Brain microvascular endothelial cell (primary cell): ENCODE data around the gene ZC3H8.

Experiments used
- DNase-seq: peaks from one replicate; pipeline ENCODE4 v3.0.0-alpha.2; 2020
- H3K27ac ChIP-seq: fragments of 250-450 bp; sonication (Bioruptor Pico); 2 replicates; pipeline ENCODE4 v1.5.1; 2020; ENCODE audit warnings: mild to moderate bottlenecking, moderate library complexity
- H3K27me3 ChIP-seq: fragments of 250-450 bp; sonication (Bioruptor Pico); replicated peaks from 2 replicates; pipeline ENCODE4 v1.5.1; 2020; ENCODE audit warnings: mild to moderate bottlenecking
- H3K36me3 ChIP-seq: fragments of 250-450 bp; sonication (Bioruptor Pico); replicated peaks from 2 replicates; pipeline ENCODE4 v1.5.1; 2020; ENCODE audit warnings: mild to moderate bottlenecking
- H3K4me3 ChIP-seq: 2 replicates; pipeline ENCODE4 v1.5.1; 2011; ENCODE audit warnings: low read depth, mild to moderate bottlenecking, control low read depth, low read length, moderate library complexity
- in situ Hi-C: cut with HindIII; loops from 2 replicates; pipeline ENCODE4 v1.10.0; 2017; ENCODE audit warnings: low sequenced_read_pairs, low pct_ligation_motif_present
- TF ChIP-seq, protein P1 (sequence below): IDR thresholded peaks from 2 replicates; pipeline ENCODE4 v1.5.1; 2011; ENCODE audit warnings: low read depth, mild to moderate bottlenecking, moderate library complexity, low read length, control low read depth, inconsistent platforms; ENCODE audit errors: missing control alignments

The ZC3H8 gene

DNA sequence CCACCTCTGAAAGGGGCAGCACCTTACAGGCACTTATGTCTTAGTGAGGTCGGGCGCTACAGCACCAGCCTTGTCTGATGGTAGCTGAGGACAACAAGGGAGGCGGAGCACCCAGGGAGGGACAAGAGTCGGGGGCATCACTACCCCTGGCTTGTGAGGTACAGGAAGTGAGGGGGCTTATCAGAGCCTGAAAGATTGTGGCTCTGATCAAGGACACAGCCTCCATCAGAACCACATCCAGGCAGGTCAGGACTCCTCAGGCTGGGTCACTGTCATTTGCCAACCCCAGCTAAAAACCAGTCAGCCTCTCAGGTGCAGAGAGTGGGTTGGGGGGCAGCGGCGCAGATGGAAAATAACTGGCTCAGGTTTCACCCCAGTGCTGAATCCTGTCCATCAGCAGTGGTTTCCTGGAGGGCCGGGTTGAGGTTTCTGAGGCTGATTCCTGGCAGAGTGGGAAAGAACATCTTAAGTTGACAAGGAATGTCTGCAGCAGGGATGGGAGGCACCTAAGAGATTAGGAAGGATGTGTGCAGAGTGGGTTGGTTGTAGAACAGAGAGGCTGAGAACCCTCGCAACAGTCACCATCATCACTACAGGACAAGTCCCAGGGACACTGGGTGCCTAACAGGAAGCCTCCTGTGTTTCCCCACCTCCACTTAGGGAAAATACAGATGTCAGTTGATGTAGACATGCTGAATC, 71.4 kb downstream of the ZC3H8 start:
- TF ChIP-seq, protein P1, sequence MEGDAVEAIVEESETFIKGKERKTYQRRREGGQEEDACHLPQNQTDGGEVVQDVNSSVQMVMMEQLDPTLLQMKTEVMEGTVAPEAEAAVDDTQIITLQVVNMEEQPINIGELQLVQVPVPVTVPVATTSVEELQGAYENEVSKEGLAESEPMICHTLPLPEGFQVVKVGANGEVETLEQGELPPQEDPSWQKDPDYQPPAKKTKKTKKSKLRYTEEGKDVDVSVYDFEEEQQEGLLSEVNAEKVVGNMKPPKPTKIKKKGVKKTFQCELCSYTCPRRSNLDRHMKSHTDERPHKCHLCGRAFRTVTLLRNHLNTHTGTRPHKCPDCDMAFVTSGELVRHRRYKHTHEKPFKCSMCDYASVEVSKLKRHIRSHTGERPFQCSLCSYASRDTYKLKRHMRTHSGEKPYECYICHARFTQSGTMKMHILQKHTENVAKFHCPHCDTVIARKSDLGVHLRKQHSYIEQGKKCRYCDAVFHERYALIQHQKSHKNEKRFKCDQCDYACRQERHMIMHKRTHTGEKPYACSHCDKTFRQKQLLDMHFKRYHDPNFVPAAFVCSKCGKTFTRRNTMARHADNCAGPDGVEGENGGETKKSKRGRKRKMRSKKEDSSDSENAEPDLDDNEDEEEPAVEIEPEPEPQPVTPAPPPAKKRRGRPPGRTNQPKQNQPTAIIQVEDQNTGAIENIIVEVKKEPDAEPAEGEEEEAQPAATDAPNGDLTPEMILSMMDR: no peak
- no peak overlapping the region for H3K4me3 ChIP-seq
- in situ Hi-C loops: no loop called here
- H3K36me3 ChIP-seq: no peaks in the 10 kb centered on the region
- no peak overlapping the region for H3K27ac ChIP-seq
- DNase-seq: no peak
- peaks cover 15% of the 10 kb centered on the region for H3K27me3 ChIP-seq

DNA sequence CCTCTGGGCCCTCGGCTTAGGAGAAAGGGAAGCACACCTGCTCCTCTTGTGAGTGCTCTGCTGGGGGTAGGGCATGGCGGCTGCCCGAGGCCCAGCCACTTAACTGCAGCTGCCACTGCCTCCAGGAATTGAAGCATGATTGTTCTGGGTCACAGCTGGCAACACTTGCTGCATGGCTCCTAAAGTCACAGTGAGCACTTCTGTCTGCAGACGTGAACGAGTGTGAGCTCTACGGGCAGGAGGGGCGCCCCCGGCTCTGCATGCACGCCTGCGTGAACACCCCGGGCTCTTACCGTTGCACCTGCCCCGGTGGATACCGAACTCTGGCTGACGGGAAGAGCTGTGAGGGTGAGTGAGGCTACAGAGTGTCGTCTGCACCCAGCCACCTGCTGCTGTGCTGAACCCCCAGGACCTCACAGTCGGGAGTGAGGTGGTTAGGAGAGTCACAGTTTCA, 72.2 kb downstream of the ZC3H8 start:
- in situ Hi-C loops: no loop called here
- no peak overlapping the region for H3K4me3 ChIP-seq
- DNase-seq: no peak

DNA sequence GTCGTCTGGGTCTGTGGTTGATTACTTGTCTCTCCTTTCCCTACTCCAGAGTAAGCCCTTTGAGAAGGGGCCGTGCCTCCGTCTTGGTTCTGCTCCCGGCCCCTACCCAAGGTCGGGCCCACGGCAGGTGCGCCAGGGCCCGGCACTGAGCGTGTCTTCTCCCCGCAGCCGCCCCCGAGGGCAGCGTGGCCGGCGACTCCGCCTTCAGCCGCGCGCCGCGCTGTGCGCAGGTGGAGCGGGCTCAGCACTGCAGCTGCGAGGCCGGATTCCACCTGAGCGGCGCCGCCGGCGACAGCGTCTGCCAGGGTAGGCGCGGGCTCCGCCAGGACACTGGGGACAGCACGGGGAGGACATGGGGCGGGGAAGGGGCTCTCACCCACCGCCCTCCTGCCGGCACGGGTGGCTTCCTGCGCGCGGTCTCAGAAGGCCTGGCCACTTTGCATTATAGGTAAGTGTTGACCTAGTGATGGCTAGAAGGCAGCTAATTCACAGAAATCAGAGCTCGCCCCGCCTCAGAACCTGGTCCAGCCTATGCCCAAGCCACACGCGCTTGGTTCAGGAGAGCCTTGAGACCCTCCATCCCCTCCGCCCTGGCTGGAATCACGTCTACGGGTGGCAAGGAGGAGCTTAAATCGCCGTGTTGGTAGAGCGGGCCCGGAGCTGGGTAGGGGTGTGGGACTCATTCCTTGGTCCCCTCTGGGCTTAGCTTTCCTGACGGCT, 73.1 kb downstream of the ZC3H8 start:
- no peak for DNase-seq
- TF ChIP-seq, protein P1: no peak
- in situ Hi-C loops: no loop called here
- Histone ChIP-seq H3K4me3 (no peak overlapping the region), H3K27ac (no peak overlapping the region), H3K36me3 (no peaks in the 10 kb centered on the region), H3K27me3 (peaks cover 15% of the 10 kb centered on the region)

More for the DNA sequence above, 72.2 kb downstream of the ZC3H8 start:
- TF ChIP-seq, protein P1: no peak
- peaks cover 15% of the 10 kb centered on the region for H3K27me3 ChIP-seq
- no peaks in the 10 kb centered on the region for H3K36me3 ChIP-seq
- no peak overlapping the region for H3K27ac ChIP-seq

DNA sequence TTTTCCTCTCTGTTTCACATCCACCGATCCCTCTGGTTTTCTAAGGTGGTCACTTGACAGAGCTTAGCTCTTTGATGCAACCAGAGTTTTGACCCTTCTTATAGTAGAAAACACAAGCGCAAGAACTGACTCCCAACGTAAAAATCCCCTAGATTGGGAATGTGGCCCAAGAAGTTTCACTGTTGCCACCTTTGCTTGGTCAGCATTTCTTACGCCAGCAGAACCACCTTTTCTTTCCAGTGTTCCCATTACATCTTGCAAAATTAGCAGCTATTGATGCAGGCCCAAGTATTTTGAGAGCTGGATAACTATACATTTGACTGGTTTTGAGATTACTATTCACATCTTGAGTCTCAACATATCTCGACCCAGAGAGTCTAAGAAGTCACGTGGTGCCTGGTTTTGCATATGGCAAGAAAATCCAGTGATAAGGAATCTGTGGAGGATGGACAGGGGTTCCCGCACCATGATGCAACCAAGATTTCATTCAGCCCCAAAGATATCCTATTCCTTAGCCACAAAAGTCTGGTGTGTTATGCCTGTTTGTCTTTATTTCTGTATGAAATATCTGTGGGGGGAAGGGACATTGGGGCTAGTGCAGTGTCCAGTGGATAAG, 78.8 kb downstream of the ZC3H8 start:
- TF ChIP-seq, protein P1: no peak
- no peak overlapping the region for H3K27ac ChIP-seq
- in situ Hi-C loops: no loop called here
- no peak overlapping the region for H3K4me3 ChIP-seq
- no peaks in the 10 kb centered on the region for H3K36me3 ChIP-seq
- peaks cover 2% of the 10 kb centered on the region for H3K27me3 ChIP-seq
- DNase-seq: no peak

DNA sequence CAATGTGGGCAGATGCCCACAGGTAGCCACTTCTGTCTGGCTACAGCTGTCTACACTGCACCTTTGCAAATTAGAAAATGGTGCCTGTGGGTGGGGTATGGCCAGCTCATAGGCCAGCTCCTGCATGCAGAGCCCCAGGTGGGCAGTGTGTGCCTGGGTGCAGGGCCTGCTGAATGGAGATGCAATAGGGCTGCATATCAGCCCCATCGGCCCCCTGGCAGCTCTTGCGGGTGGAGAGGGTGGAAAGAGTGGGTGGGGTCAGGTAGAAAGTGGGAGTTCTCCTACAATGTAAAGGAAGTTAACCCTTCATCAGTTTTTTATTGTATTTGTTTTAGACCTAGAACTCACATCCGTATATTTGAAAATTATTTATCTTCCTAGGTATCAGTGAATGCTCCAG, 79.5 kb downstream of the ZC3H8 start:
- H3K4me3 ChIP-seq: no peak overlapping the region
- TF ChIP-seq, protein P1: no peak
- H3K27me3 ChIP-seq: no peaks in the 10 kb centered on the region
- no peak overlapping the region for H3K27ac ChIP-seq
- no peak for DNase-seq
- in situ Hi-C loops: no loop called here
- no peaks in the 10 kb centered on the region for H3K36me3 ChIP-seq
